GM23338 (cell line): ENCODE data around the gene TMEM106C.

Experiments
- CREB1 ChIP-seq: fragments of 250-450 bp; sonication (Bioruptor Pico); IDR thresholded peaks from 2 replicates; pipeline ENCODE4 v1.5.0; 2020; ENCODE audit warnings: low read depth, mild to moderate bottlenecking, moderate library complexity
- CTCF ChIP-seq, 2 experiments: fragments of 200-600 bp in 1 of 2; sonication (generic) in 1 of 2; conservative IDR thresholded peaks; 2 replicates each; pipeline versions ENCODE4 v1.5.1 to v1.6.1; 2016 to 2017; ENCODE audit warnings: antibody characterized with exemption in 2 of 2, low read depth in 2 of 2, mild to moderate bottlenecking in 2 of 2, moderate library complexity in 1 of 2
- EZH2 ChIP-seq: fragments of 200-600 bp; sonication (generic); IDR thresholded peaks from one replicate; pipeline ENCODE4 v1.8.0; 2017; ENCODE audit warnings: antibody characterized with exemption, mild to moderate bottlenecking, low read depth; ENCODE audit not compliant: unreplicated experiment
- JUNB ChIP-seq: IDR thresholded peaks from one replicate; pipeline ENCODE4 v1.6.1; 2016; ENCODE audit warnings: antibody characterized with exemption; ENCODE audit not compliant: unreplicated experiment
- POLR2AphosphoS5 ChIP-seq: IDR thresholded peaks from 2 replicates; pipeline ENCODE4 v1.6.1; 2016; ENCODE audit warnings: antibody characterized with exemption, low read depth
- REST ChIP-seq: IDR thresholded peaks from one replicate; pipeline ENCODE4 v1.6.1; 2018; ENCODE audit warnings: antibody characterized with exemption; ENCODE audit not compliant: unreplicated experiment
- STAT1 ChIP-seq: IDR thresholded peaks from one replicate; pipeline ENCODE4 v1.6.1; 2016; ENCODE audit warnings: antibody characterized with exemption; ENCODE audit not compliant: unreplicated experiment

GRCh38 chr12:47955059-47955458 lies 8.3 kb upstream of the TMEM106C start:
- TF ChIP-seq CREB1: no peak
- no peak for TF ChIP-seq CTCF (conservative IDR thresholded peaks at IDR 0.05; ENCODE audit: low read depth in 2 of 2)
- TF ChIP-seq POLR2AphosphoS5: no peak
- no peak for TF ChIP-seq REST
- TF ChIP-seq EZH2: no peak
- TF ChIP-seq STAT1: no peak
- no peak for TF ChIP-seq JUNB
